Measurements from ENCODE around the gene SPATA16.

SPATA16 gene

GRCh38 chr3:173135059-173135458 lies 6.0 kb downstream of the SPATA16 start:
- TF ChIP-seq CTCF (IDR thresholded peaks at IDR 0.05; ENCODE audit: low read length, missing control alignments), result no peak
- no peak for DNase-seq (ENCODE audit: low read depth)
- H3K4me3 ChIP-seq (replicated peaks; ENCODE audit: low read depth, low read length), result no peak overlapping the region

DNA sequence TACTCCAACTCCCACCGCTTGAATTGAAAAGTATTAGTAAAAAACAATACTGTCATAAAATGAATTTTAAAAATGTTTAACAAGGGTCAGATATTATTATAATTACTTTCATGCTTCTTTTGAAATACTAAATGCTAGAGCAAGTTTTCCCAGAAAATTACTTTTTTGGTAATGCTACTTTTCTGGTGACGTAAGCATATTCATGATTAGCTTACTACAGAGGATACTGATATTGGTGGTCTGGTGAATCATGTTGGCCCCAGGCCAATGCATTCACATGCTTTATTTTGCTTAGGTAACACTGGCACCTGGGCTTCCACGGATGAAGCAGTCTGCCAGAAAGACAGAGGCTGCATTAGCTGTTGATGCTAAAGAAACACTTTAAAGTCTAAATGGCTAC lies 12.4 kb downstream of the SPATA16 start:
- DNase-seq (ENCODE audit: low read depth), result no peak
- no peak overlapping the region for H3K4me3 ChIP-seq (replicated peaks; ENCODE audit: low read depth, low read length)
- no peak for TF ChIP-seq CTCF (IDR thresholded peaks at IDR 0.05; ENCODE audit: low read length, missing control alignments)

DNA sequence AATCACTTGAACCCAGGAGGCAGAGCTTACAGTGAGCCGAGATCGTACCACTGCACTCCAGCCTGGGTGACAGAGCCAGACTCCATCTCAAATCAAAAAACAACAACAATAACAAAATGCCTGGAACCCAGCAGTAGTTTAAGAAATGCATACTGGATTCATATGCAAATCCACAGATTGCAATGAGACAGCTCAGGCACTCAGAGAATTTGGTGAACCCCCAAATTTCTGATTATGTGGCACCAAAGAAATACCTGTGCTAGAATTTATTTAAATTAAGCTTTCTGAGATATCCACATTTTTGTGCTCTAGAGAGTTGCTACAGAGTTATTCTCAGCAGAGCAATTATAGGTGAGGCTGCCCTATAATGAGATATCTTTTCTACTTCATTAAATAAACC lies 29.7 kb downstream of the SPATA16 start:
- TF ChIP-seq CTCF (IDR thresholded peaks at IDR 0.05; ENCODE audit: low read length, missing control alignments), result no peak
- DNase-seq (ENCODE audit: low read depth), result no peak

GRCh38 chr3:173109143-173109542 lies 31.9 kb downstream of the SPATA16 start:
- no peak for DNase-seq (ENCODE audit: low read depth)
- no peak overlapping the region for H3K4me3 ChIP-seq (replicated peaks; ENCODE audit: low read depth, low read length)
- TF ChIP-seq CTCF (IDR thresholded peaks at IDR 0.05; ENCODE audit: low read length, missing control alignments), result no peak

More for the DNA sequence above, 29.7 kb downstream of the SPATA16 start:
- H3K4me3 ChIP-seq (replicated peaks; ENCODE audit: low read depth, low read length), result no peak overlapping the region

DNA sequence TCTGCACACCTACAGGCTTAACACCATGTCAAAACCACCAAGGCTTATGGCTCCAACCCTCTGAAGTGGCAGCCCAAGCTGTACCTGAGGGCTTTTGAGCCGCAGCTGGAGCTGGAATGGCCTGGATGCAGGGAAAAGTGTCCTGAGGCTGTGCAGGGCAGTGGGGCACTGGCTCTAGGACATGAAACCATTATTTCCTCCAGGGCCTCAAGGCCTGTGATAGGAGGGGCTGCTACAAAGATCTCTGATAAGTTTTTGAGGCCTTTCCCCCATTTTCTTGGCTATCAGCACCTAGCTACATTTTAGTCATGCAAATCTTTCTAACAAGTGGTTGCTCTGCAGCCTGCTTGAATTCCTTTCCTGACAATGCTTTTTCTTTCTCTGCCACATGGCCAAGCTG lies 37.6 kb downstream of the SPATA16 start:
- no peak overlapping the region for H3K4me3 ChIP-seq (replicated peaks; ENCODE audit: low read depth, low read length)
- TF ChIP-seq CTCF (IDR thresholded peaks at IDR 0.05; ENCODE audit: low read length, missing control alignments), result no peak
- DNase-seq (ENCODE audit: low read depth), result no peak

- no peak overlapping the region for H3K4me3 ChIP-seq (replicated peaks; ENCODE audit: low read depth, low read length)
- no peak for DNase-seq (ENCODE audit: low read depth)
- TF ChIP-seq CTCF (IDR thresholded peaks at IDR 0.05; ENCODE audit: low read length, missing control alignments), result no peak
These were observed 42.1 kb downstream of the SPATA16 start for GRCh38 chr3:173098959-173099358.

DNA sequence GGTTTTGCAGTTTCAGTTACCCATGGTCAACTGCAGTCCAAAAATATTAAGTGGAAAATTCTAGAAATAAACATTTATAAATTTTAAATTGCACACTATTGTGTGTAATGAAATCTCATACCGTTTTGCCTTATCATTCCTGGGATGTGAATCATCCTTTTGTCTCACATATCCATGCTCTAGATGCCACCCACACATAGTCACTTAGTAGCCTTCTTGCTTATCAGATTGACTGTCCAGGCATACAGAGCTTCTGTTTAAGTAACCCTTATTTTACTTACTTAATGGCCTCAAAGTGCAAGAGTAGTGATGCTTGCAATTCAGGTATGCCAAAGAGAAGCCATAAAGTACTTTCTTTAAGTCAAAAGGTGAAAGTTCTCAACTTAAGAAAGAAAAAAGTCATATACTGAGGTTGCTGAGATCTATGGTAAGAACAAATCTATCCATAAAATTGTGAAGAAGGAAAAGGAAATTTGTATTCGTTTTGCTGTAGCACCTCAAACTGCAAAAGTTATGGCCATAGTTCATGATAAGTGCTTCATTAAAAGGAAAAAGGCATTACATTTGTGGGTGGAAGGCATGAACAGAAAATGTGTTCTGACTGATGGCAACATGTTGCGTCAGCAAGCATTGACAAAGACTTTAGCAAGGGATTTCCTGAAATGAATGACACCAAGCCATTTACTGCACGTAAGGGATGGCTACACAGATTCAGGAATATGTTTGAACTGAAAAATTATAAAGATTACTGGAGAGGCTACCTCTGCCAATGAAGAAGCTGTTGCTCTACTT lies 43.8 kb downstream of the SPATA16 start:
- TF ChIP-seq CTCF (IDR thresholded peaks at IDR 0.05; ENCODE audit: low read length, missing control alignments), result no peak
- no peak overlapping the region for H3K4me3 ChIP-seq (replicated peaks; ENCODE audit: low read depth, low read length)
- peak; percentile 23 for DNase-seq (ENCODE audit: low read depth)

Data from fibroblast of pulmonary artery (primary cell).